HCT116 (cell line): Measurements from ENCODE around the gene KIRREL3.

ENCODE experiments used
- CTCF ChIP-seq, 3 experiments: fragments of 200-600 bp in 1 of 3; sonication (generic) in 1 of 3; IDR thresholded peaks in 2 of 3; conservative IDR thresholded peaks in 1 of 3; 2 replicates each; pipeline ENCODE4 v1.5.1; 2012 to 2017; ENCODE audit warnings: low read depth in 2 of 3, low read length in 2 of 3, antibody characterized with exemption in 1 of 3, borderline replicate concordance in 1 of 3, control low read depth in 1 of 3, mild to moderate bottlenecking in 1 of 3, mixed read lengths in 1 of 3, mixed run types in 1 of 3, moderate library complexity in 1 of 3; ENCODE audit not compliant: insufficient read depth in 1 of 3
- EZH2 ChIP-seq: fragments of 200-600 bp; sonication (generic); IDR thresholded peaks from 2 replicates; pipeline ENCODE4 v1.6.1; 2017; ENCODE audit warnings: antibody characterized with exemption, mixed run types
- EZH2phosphoT487 ChIP-seq: fragments of 200-600 bp; IDR thresholded peaks from 2 replicates; pipeline ENCODE4 v1.6.1; 2018; ENCODE audit warnings: antibody characterized with exemption, borderline replicate concordance
- MAX ChIP-seq: IDR thresholded peaks from 2 replicates; pipeline ENCODE4 v1.6.1; 2012
- POLR2A ChIP-seq: IDR thresholded peaks from 2 replicates; pipeline ENCODE4 v1.7.0; 2011; ENCODE audit warnings: borderline replicate concordance; ENCODE audit not compliant: insufficient read depth, insufficient read length; ENCODE audit errors: extremely low read depth

- TF ChIP-seq POLR2A (no peak), MAX (no peak), EZH2phosphoT487 (no peak), CTCF (IDR thresholded peaks at IDR 0.05 in 2 of 3, conservative IDR thresholded peaks at IDR 0.05 in 1 of 3; ENCODE audit: borderline replicate concordance in 1 of 3, insufficient read depth in 1 of 3, low read depth in 2 of 3, low read length in 2 of 3) (no peak), EZH2 (no peak)
Observed at GRCh38 chr11:126833065-126833464, 167.5 kb downstream of the KIRREL3 start.
